ENCODE measurements around the gene LTF. TPM values are rescaled to one million over a fixed set of nuclear protein-coding genes. Genes with fewer than 3 reads are reported as not detected.

Gene LTF
- total RNA-seq, 1 donor from 2014 or later = not detected

- Mint-ChIP-seq H3K27ac (ENCODE audit: unreplicated experiment) (no peak overlapping the region), H3K36me3 (ENCODE audit: low read depth) (no peaks in the 10 kb centered on the region), H3K4me3 (ENCODE audit: unreplicated experiment) (peak overlapping the region; percentile 40), H3K27me3 (ENCODE audit: low read depth) (no peaks in the 10 kb centered on the region), H3K9me3 (ENCODE audit: low read depth) (no peaks in the 10 kb centered on the region), H3K4me1 (ENCODE audit: low read depth) (peaks cover 7% of the 10 kb centered on the region)
- peak; percentile 100 for TF ChIP-seq CTCF (IDR thresholded peaks at IDR 0.05)
- peak; percentile 97 for DNase-seq (ENCODE audit: low spot score)
Observed at GRCh38 chr3:46488735-46489361, 24.1 kb upstream of the LTF start.

- Mint-ChIP-seq H3K9me3 (ENCODE audit: low read depth) (no peaks in the 10 kb centered on the region), H3K27me3 (ENCODE audit: low read depth) (peaks cover 4% of the 10 kb centered on the region), H3K27ac (ENCODE audit: unreplicated experiment) (no peak overlapping the region), H3K36me3 (ENCODE audit: low read depth) (no peaks in the 10 kb centered on the region), H3K4me1 (ENCODE audit: low read depth) (peaks cover 7% of the 10 kb centered on the region), H3K4me3 (ENCODE audit: unreplicated experiment) (no peak overlapping the region)
- TF ChIP-seq CTCF (IDR thresholded peaks at IDR 0.05) = no peak
- DNase-seq (ENCODE audit: low spot score) = no peak
Observed at GRCh38 chr3:46485779-46486175, 21.1 kb upstream of the LTF start.

- peaks cover 11% of the 10 kb centered on the region for H3K27me3 Mint-ChIP-seq (ENCODE audit: low read depth)
- H3K9me3 Mint-ChIP-seq (ENCODE audit: low read depth) = no peaks in the 10 kb centered on the region
- no peak overlapping the region for H3K4me3 Mint-ChIP-seq (ENCODE audit: unreplicated experiment)
- DNase-seq (ENCODE audit: low spot score) = no peak
- no peak for TF ChIP-seq CTCF (IDR thresholded peaks at IDR 0.05)
- H3K36me3 Mint-ChIP-seq (ENCODE audit: low read depth) = no peaks in the 10 kb centered on the region
- peaks cover 7% of the 10 kb centered on the region for H3K4me1 Mint-ChIP-seq (ENCODE audit: low read depth)
- no peak overlapping the region for H3K27ac Mint-ChIP-seq (ENCODE audit: unreplicated experiment)
Observed at GRCh38 chr3:46484911-46485778, 20.4 kb upstream of the LTF start.

GRCh38 chr3:46484388-46484787, 19.7 kb upstream of the LTF start:
- Mint-ChIP-seq H3K9me3 (ENCODE audit: low read depth) (no peaks in the 10 kb centered on the region), H3K36me3 (ENCODE audit: low read depth) (no peaks in the 10 kb centered on the region), H3K27ac (ENCODE audit: unreplicated experiment) (no peak overlapping the region), H3K4me1 (ENCODE audit: low read depth) (peaks cover 7% of the 10 kb centered on the region), H3K4me3 (ENCODE audit: unreplicated experiment) (no peak overlapping the region), H3K27me3 (ENCODE audit: low read depth) (peaks cover 14% of the 10 kb centered on the region)
- DNase-seq (ENCODE audit: low spot score) = no peak
- TF ChIP-seq CTCF (IDR thresholded peaks at IDR 0.05) = no peak

GRCh38 chr3:46483825-46484224, 19.1 kb upstream of the LTF start:
- H3K9me3 Mint-ChIP-seq (ENCODE audit: low read depth) = no peaks in the 10 kb centered on the region
- H3K4me1 Mint-ChIP-seq (ENCODE audit: low read depth) = peaks cover 4% of the 10 kb centered on the region
- H3K4me3 Mint-ChIP-seq (ENCODE audit: unreplicated experiment) = no peak overlapping the region
- no peaks in the 10 kb centered on the region for H3K36me3 Mint-ChIP-seq (ENCODE audit: low read depth)
- TF ChIP-seq CTCF (IDR thresholded peaks at IDR 0.05) = no peak
- DNase-seq (ENCODE audit: low spot score) = no peak
- no peak overlapping the region for H3K27ac Mint-ChIP-seq (ENCODE audit: unreplicated experiment)
- peaks cover 15% of the 10 kb centered on the region for H3K27me3 Mint-ChIP-seq (ENCODE audit: low read depth)
